Thoracic aorta (tissue), 2 donors: Measurements from ENCODE around the gene PPP3CB. TPM values are rescaled to one million over a fixed set of nuclear protein-coding genes. Genes with fewer than 3 reads are reported as not detected.

ENCODE experiments used
- ATAC-seq: fragments of 150-250 bp; one replicate; pipeline ENCODE4 v1.8.0; 2017; ENCODE audit warnings: low read depth; ENCODE audit not compliant: insufficient number of reproducible peaks, low FRiP score
- DNase-seq: peaks from one replicate; pipeline ENCODE4 v3.0.0-alpha.2; 2020; ENCODE audit warnings: low spot score
- H3K27ac ChIP-seq, 2 donors: fragments of 200-600 bp; sonication (generic); 1 replicate in 1 of 2; 2 replicates in 1 of 2; pipeline ENCODE4 v1.5.1; 2016; ENCODE audit warnings: mild to moderate bottlenecking in 2 of 2, moderate library complexity in 2 of 2
- H3K27me3 ChIP-seq: fragments of 200-600 bp; sonication (generic); replicated peaks from 2 replicates; pipeline ENCODE4 v1.6.0; 2016; ENCODE audit warnings: mild to moderate bottlenecking; ENCODE audit not compliant: insufficient read depth
- H3K36me3 ChIP-seq: fragments of 200-600 bp; sonication (generic); one replicate; pipeline ENCODE4 v1.5.1; 2016
- H3K4me1 ChIP-seq, 2 donors: fragments of 200-600 bp; sonication (generic); 1 replicate in 1 of 2; 2 replicates in 1 of 2; pipeline versions ENCODE4 v1.5.1 to v1.6.0; 2016; ENCODE audit warnings: low read depth in 2 of 2, mild to moderate bottlenecking in 1 of 2; ENCODE audit not compliant: control insufficient read depth in 1 of 2
- H3K4me3 ChIP-seq: fragments of 200-600 bp; sonication (generic); 2 replicates; pipeline ENCODE4 v1.5.1; 2016; ENCODE audit warnings: mild to moderate bottlenecking
- H3K9me3 ChIP-seq: fragments of 200-600 bp; sonication (generic); 2 replicates; pipeline ENCODE4 v1.5.1; 2016
- CTCF ChIP-seq: fragments of 200-600 bp; sonication (generic); IDR thresholded peaks from one replicate; pipeline ENCODE4 v1.5.1; 2019; ENCODE audit warnings: antibody characterized with exemption
- total RNA-seq, 2 donors: library from RNA; depleted of rRNA; stranded (reverse); fragments of >200 nt; gene quantifications; one replicate each; pipeline versions ENCODE4 v1.1.0 to v1.2.3, GENCODE V29; 2016

The PPP3CB gene
- total RNA-seq, 2 donors from 2014 or later: 39.4 to 80.6 TPM

DNA sequence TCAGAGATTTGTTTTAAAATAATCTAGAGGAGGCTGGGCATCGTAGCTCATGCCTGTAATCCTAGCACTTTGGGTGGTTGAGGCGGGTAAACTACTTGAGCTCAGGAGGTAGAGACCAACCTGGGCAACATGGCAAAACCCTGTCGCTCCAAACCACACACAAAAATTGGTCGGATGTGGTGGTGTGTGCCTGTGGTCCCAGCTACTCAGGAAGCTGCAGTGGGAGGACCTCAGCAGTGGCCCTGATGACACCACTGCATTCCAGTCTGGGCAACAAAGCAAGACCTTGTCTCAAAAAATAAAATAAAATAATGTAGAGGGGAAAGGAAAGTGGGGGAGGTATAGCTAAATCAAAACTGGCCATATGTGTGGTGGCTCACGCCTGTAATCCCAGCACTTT lies 13.9 kb upstream of the PPP3CB start:
- H3K4me3 ChIP-seq: no peak overlapping the region
- H3K27me3 ChIP-seq: no peaks in the 10 kb centered on the region
- no peak for TF ChIP-seq CTCF
- H3K36me3 ChIP-seq: no peaks in the 10 kb centered on the region
- H3K27ac ChIP-seq: no peak overlapping the region
- H3K9me3 ChIP-seq: no peaks in the 10 kb centered on the region
- no peak for DNase-seq
- ATAC-seq: no peak
- H3K4me1 ChIP-seq: no peaks in the 10 kb centered on the region

- no peaks in the 10 kb centered on the region for H3K9me3 ChIP-seq
- no peak for TF ChIP-seq CTCF
- H3K4me3 ChIP-seq: no peak overlapping the region
- ATAC-seq (no peak), DNase-seq (no peak)
- H3K36me3 ChIP-seq: peaks cover 5% of the 10 kb centered on the region
- H3K4me1 ChIP-seq: no peaks in the 10 kb centered on the region
- H3K27ac ChIP-seq: no peak overlapping the region
- no peaks in the 10 kb centered on the region for H3K27me3 ChIP-seq
Measured at GRCh38 chr10:73506491-73506890, 10.7 kb upstream of the PPP3CB start.

DNA sequence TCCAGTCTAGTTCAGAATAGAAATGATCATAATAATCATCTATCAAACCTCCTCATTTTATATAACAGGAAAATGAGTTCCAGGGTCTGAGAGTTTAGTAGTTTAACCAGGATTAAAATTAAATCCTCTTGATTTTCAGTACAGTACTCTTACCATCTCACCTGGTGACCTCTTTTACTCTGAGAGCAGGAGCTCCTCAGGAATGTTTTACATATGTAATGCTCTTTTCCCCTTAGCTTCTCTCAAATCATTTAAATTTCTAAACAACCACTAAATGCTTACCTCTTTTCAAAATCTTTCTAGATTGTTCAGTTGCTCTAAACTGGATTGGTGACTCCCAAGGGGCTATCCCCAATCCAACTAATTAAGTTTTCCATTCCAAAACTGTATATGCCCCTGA lies 10.2 kb upstream of the PPP3CB start:
- Histone ChIP-seq H3K9me3 (no peaks in the 10 kb centered on the region), H3K27ac (no peak overlapping the region), H3K36me3 (peaks cover 5% of the 10 kb centered on the region), H3K27me3 (no peaks in the 10 kb centered on the region), H3K4me3 (no peak overlapping the region), H3K4me1 (no peaks in the 10 kb centered on the region)
- no peak for ATAC-seq
- no peak for TF ChIP-seq CTCF
- DNase-seq: no peak

- H3K9me3 ChIP-seq: no peaks in the 10 kb centered on the region
- no peak overlapping the region for H3K4me3 ChIP-seq
- H3K4me1 ChIP-seq: no peaks in the 10 kb centered on the region
- ATAC-seq: no peak
- peaks cover 7% of the 10 kb centered on the region for H3K36me3 ChIP-seq
- no peak for TF ChIP-seq CTCF
- no peaks in the 10 kb centered on the region for H3K27me3 ChIP-seq
- DNase-seq: no peak
- H3K27ac ChIP-seq: no peak overlapping the region
Measured at GRCh38 chr10:73503037-73503436, 7.2 kb upstream of the PPP3CB start.

DNA sequence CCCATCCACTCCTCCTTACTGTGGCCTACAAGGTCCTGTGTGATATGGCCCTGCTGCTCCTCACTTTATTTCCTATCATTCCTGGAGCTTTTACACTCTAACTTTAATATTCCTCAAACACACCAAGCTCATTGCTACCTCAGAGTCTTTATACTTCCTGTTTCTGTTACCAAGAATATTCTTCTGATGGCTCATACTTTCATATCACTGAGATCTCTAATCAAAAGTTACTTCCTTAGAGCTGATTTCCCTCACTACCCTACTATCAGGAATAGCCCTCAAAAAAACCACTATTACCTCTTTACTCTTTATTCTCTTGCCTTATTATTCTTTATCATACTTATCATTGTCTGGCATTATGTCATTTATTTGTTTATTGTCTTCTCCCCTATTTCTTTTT lies 5.8 kb upstream of the PPP3CB start:
- peaks cover 7% of the 10 kb centered on the region for H3K36me3 ChIP-seq
- H3K4me3 ChIP-seq: no peak overlapping the region
- no peaks in the 10 kb centered on the region for H3K9me3 ChIP-seq
- no peak for DNase-seq
- H3K27me3 ChIP-seq: no peaks in the 10 kb centered on the region
- no peak for ATAC-seq
- H3K27ac ChIP-seq: no peak overlapping the region
- H3K4me1 ChIP-seq: peaks cover 1 to 3% of the 10 kb centered on the region in 2 donors
- TF ChIP-seq CTCF: no peak
